ENCODE measurements around the gene SPAG16. TPM values are rescaled to one million over a fixed set of nuclear protein-coding genes. Genes with fewer than 3 reads are reported as not detected.

The SPAG16 gene
- total and polyA plus RNA-seq, 4 donors = 8.7 to 90.6 (median 21.6) TPM

DNA sequence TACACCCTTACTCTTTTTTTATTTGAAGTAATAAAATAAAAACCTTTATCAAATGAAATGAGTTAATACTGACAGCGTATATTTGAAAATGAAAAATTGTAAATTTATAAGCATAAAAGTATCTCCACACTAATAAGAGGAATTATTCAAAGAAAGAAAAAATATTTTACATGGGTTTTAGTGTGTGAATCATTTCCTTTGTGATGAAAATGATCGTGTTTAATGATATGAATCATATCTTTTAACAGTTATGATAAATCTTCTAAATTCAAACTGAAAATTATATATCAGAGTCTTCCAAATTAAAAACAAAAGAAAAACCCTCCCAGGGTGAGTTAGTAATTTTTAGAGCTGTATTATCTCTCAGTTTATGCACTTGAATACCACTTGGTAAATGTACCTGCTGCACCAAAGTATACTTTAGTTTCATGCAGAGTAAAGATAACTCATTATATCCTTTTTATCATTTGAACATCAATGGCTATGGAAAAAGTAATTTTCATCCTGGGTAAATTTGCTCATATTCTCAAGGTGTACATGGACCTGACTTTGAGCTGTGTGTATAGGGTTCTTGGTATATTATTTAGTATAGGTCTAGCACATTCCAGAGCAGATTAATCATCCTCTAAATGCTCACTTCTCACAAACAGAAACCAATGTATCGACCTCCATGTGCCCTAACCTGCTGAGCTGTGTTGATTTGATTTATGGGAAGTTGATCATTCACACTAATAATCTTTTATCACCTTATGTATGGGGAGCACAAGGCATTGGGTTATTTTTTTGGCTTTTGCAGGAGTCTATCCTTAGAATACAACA, 1027.9 kb downstream of the SPAG16 start:
- WGBS, 2 donors = 59 to 61% methylated on average over 3 of the region's 3 CpGs
- no peak for DNase-seq
- H3K27ac ChIP-seq (ENCODE audit: low read depth in 1 of 2, low read length in 1 of 2) = no peak overlapping the region
- H3K9ac ChIP-seq (ENCODE audit: insufficient read depth in 1 of 2, low read length in 2 of 2) = no peak overlapping the region
- no peak for ATAC-seq (ENCODE audit: insufficient read depth, low FRiP score)
- TF ChIP-seq, protein P1, sequence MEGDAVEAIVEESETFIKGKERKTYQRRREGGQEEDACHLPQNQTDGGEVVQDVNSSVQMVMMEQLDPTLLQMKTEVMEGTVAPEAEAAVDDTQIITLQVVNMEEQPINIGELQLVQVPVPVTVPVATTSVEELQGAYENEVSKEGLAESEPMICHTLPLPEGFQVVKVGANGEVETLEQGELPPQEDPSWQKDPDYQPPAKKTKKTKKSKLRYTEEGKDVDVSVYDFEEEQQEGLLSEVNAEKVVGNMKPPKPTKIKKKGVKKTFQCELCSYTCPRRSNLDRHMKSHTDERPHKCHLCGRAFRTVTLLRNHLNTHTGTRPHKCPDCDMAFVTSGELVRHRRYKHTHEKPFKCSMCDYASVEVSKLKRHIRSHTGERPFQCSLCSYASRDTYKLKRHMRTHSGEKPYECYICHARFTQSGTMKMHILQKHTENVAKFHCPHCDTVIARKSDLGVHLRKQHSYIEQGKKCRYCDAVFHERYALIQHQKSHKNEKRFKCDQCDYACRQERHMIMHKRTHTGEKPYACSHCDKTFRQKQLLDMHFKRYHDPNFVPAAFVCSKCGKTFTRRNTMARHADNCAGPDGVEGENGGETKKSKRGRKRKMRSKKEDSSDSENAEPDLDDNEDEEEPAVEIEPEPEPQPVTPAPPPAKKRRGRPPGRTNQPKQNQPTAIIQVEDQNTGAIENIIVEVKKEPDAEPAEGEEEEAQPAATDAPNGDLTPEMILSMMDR (IDR thresholded peaks at IDR 0.05; ENCODE audit: control extremely low read depth, extremely low read depth) = no peak
- peaks cover 0 to 3% (median 0%) of the 10 kb centered on the region in 4 donors for H3K9me3 ChIP-seq (ENCODE audit: control insufficient read depth in 4 of 4, insufficient read depth in 3 of 4, low read length in 3 of 4)
- H3K4me1 ChIP-seq (ENCODE audit: control insufficient read depth in 5 of 5, insufficient read depth in 5 of 5, low read length in 5 of 5) = no peaks in the 10 kb centered on the region
- no peak overlapping the region for H3K4me3 ChIP-seq
- no peaks in the 10 kb centered on the region for H3K36me3 ChIP-seq (ENCODE audit: control insufficient read depth in 4 of 4, insufficient read depth in 4 of 4, low read length in 4 of 4)
- no peaks in the 10 kb centered on the region for H3K27me3 ChIP-seq (ENCODE audit: control insufficient read depth in 3 of 3, insufficient read depth in 3 of 3, low read length in 2 of 3)

DNA sequence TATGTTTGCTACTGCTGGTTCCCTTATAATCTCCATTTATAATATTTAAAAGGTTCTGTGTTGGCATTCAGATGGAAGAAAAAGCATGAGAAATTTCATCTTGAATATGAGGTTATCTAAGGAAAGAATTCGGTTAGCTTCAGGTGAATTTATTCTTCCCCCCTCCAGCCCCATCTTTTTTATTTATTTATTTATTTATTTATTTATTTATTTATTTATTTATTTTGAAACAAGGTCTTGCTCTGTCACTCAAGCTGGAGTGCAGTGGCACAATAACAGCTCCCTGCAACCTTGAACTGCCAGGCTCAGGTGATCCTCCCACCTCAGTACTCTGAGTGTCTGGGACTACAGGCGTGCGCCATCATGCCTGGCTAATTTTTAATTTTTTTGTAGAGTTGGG, 1031.1 kb downstream of the SPAG16 start:
- Histone ChIP-seq H3K27ac (ENCODE audit: low read depth in 1 of 2, low read length in 1 of 2) (no peak overlapping the region), H3K4me1 (ENCODE audit: control insufficient read depth in 5 of 5, insufficient read depth in 5 of 5, low read length in 5 of 5) (no peaks in the 10 kb centered on the region), H3K9ac (ENCODE audit: insufficient read depth in 1 of 2, low read length in 2 of 2) (no peak overlapping the region), H3K9me3 (ENCODE audit: control insufficient read depth in 4 of 4, insufficient read depth in 3 of 4, low read length in 3 of 4) (peaks cover 0 to 3% (median 0%) of the 10 kb centered on the region in 4 donors), H3K36me3 (ENCODE audit: control insufficient read depth in 4 of 4, insufficient read depth in 4 of 4, low read length in 4 of 4) (no peaks in the 10 kb centered on the region), H3K4me3 (no peak overlapping the region), H3K27me3 (ENCODE audit: control insufficient read depth in 3 of 3, insufficient read depth in 3 of 3, low read length in 2 of 3) (no peaks in the 10 kb centered on the region)
- WGBS, 2 donors = 88 to 90% methylated on average over 3 of the region's 3 CpGs
- no peak for DNase-seq
- ATAC-seq (ENCODE audit: insufficient read depth, low FRiP score) = no peak
- TF ChIP-seq, protein P1 (IDR thresholded peaks at IDR 0.05; ENCODE audit: control extremely low read depth, extremely low read depth) = no peak

DNA sequence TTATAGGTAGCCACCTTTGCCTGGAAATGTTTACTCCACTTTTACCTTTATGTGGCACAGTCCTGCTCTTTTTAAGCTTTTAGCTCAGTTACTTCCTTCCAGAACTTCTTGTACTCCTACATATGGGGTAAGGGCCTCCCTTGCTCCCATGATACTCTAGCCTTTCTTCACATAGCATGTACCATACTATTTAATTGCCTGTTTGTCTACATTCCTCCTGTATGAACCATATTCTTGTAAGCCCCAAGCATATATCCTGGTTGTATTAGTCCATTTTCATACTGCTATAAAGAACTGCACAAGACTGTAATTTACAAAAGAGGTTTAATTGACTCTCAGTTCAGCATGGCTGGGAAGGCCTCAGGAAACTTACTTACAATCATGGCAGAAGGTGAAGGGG, 1035.9 kb downstream of the SPAG16 start:
- Histone ChIP-seq H3K9ac (ENCODE audit: insufficient read depth in 1 of 2, low read length in 2 of 2) (no peak overlapping the region), H3K9me3 (ENCODE audit: control insufficient read depth in 4 of 4, insufficient read depth in 3 of 4, low read length in 3 of 4) (no peaks in the 10 kb centered on the region), H3K36me3 (ENCODE audit: control insufficient read depth in 4 of 4, insufficient read depth in 4 of 4, low read length in 4 of 4) (no peaks in the 10 kb centered on the region), H3K4me3 (no peak overlapping the region), H3K27ac (ENCODE audit: low read depth in 1 of 2, low read length in 1 of 2) (no peak overlapping the region), H3K4me1 (ENCODE audit: control insufficient read depth in 5 of 5, insufficient read depth in 5 of 5, low read length in 5 of 5) (no peaks in the 10 kb centered on the region), H3K27me3 (ENCODE audit: control insufficient read depth in 3 of 3, insufficient read depth in 3 of 3, low read length in 2 of 3) (no peaks in the 10 kb centered on the region)
- DNase-seq = no peak
- ATAC-seq (ENCODE audit: insufficient read depth, low FRiP score) = no peak
- TF ChIP-seq, protein P1 (IDR thresholded peaks at IDR 0.05; ENCODE audit: control extremely low read depth, extremely low read depth) = no peak

Measured in lung (tissue), 12 donors.